Measurements from ENCODE around the gene EMSY. TPM values are rescaled to one million over a fixed set of nuclear protein-coding genes. Genes with fewer than 3 reads are reported as not detected.

The EMSY gene
- total RNA-seq, 1 experiment from 2014 or later: 19.7 TPM

GRCh38 chr11:76510060-76511047, 65.5 kb downstream of the EMSY start:
- no TSS peak for BruUV-seq (replicated peaks)
- no peak overlapping the region for H3K27ac Mint-ChIP-seq (ENCODE audit: low read depth, unreplicated experiment)
- H3K4me3 Mint-ChIP-seq (ENCODE audit: unreplicated experiment): no peak overlapping the region
- no peak for DNase-seq (ENCODE audit: unreplicated experiment)
- CTCF ChIA-PET: interaction anchor here (0.6 to 1.1 kb wide), 3 partner anchors 13 to 617 kb away, joined by 3 to 4 read pairs (median 4); no protein-coding TSS in a partner anchor
- H3K9me3 Mint-ChIP-seq (ENCODE audit: unreplicated experiment): no peaks in the 10 kb centered on the region
- TF ChIP-seq CTCF (IDR thresholded peaks at IDR 0.05; ENCODE audit: unreplicated experiment): no peak
- H3K27me3 Mint-ChIP-seq (ENCODE audit: insufficient read depth, unreplicated experiment): no peaks in the 10 kb centered on the region
- H3K4me1 Mint-ChIP-seq (ENCODE audit: insufficient read depth, unreplicated experiment): no peaks in the 10 kb centered on the region
- POLR2A ChIA-PET: no interaction called here
- intact Hi-C loops (cut with micrococcal nuclease): loop anchor here (5.0 to 10.0 kb wide), 2 partner anchors 186 to 613 kb away; no protein-coding TSS in a partner anchor
- H3K36me3 Mint-ChIP-seq (ENCODE audit: insufficient read depth, unreplicated experiment): peaks cover 25% of the 10 kb centered on the region

GRCh38 chr11:76512851-76513653, 68.2 kb downstream of the EMSY start:
- Mint-ChIP-seq H3K27ac (ENCODE audit: low read depth, unreplicated experiment) (no peak overlapping the region), H3K36me3 (ENCODE audit: insufficient read depth, unreplicated experiment) (peaks cover 10% of the 10 kb centered on the region), H3K27me3 (ENCODE audit: insufficient read depth, unreplicated experiment) (no peaks in the 10 kb centered on the region), H3K9me3 (ENCODE audit: unreplicated experiment) (no peaks in the 10 kb centered on the region), H3K4me3 (ENCODE audit: unreplicated experiment) (no peak overlapping the region), H3K4me1 (ENCODE audit: insufficient read depth, unreplicated experiment) (no peaks in the 10 kb centered on the region)
- ChIA-PET CTCF (interaction anchor here (0.6 to 1.1 kb wide), 7 partner anchors 10 to 742 kb away, joined by 3 to 4 read pairs (median 3); no protein-coding TSS in a partner anchor), POLR2A (no interaction called here)
- peak; percentile 26 for DNase-seq (ENCODE audit: unreplicated experiment)
- TF ChIP-seq CTCF (IDR thresholded peaks at IDR 0.05; ENCODE audit: unreplicated experiment): peak; percentile 33
- no TSS peak for BruUV-seq (replicated peaks)
- intact Hi-C loops (cut with micrococcal nuclease): loop anchor here (2.0 to 10.0 kb wide), 3 partner anchors 188 to 616 kb away; no protein-coding TSS in a partner anchor

- H3K27ac Mint-ChIP-seq (ENCODE audit: low read depth, unreplicated experiment): no peak overlapping the region
- BruUV-seq (replicated peaks): no TSS peak
- intact Hi-C loops (cut with micrococcal nuclease): loop anchor here (2.0 to 10.0 kb wide), 3 partner anchors 189 to 616 kb away; no protein-coding TSS in a partner anchor
- no peaks in the 10 kb centered on the region for H3K4me1 Mint-ChIP-seq (ENCODE audit: insufficient read depth, unreplicated experiment)
- no peaks in the 10 kb centered on the region for H3K9me3 Mint-ChIP-seq (ENCODE audit: unreplicated experiment)
- no peak overlapping the region for H3K4me3 Mint-ChIP-seq (ENCODE audit: unreplicated experiment)
- ChIA-PET CTCF (interaction anchor here (0.7 to 1.1 kb wide), 3 partner anchors 11 to 166 kb away, joined by 3 to 4 read pairs (median 3); no protein-coding TSS in a partner anchor), POLR2A (no interaction called here)
- H3K27me3 Mint-ChIP-seq (ENCODE audit: insufficient read depth, unreplicated experiment): no peaks in the 10 kb centered on the region
- H3K36me3 Mint-ChIP-seq (ENCODE audit: insufficient read depth, unreplicated experiment): peaks cover 5% of the 10 kb centered on the region
- DNase-seq (ENCODE audit: unreplicated experiment): no peak
- TF ChIP-seq CTCF (IDR thresholded peaks at IDR 0.05; ENCODE audit: unreplicated experiment): no peak
These were observed 68.8 kb downstream of the EMSY start for GRCh38 chr11:76513654-76514034.

- no peaks in the 10 kb centered on the region for H3K27me3 Mint-ChIP-seq (ENCODE audit: insufficient read depth, unreplicated experiment)
- no peak for TF ChIP-seq CTCF (IDR thresholded peaks at IDR 0.05; ENCODE audit: unreplicated experiment)
- H3K4me1 Mint-ChIP-seq (ENCODE audit: insufficient read depth, unreplicated experiment): no peaks in the 10 kb centered on the region
- H3K4me3 Mint-ChIP-seq (ENCODE audit: unreplicated experiment): no peak overlapping the region
- H3K36me3 Mint-ChIP-seq (ENCODE audit: insufficient read depth, unreplicated experiment): peaks cover 7% of the 10 kb centered on the region
- intact Hi-C loops (cut with micrococcal nuclease): loop anchor here (10.0 kb wide), 1 partner anchor 191 kb away; no protein-coding TSS in a partner anchor
- H3K27ac Mint-ChIP-seq (ENCODE audit: low read depth, unreplicated experiment): no peak overlapping the region
- no peak for DNase-seq (ENCODE audit: unreplicated experiment)
- no TSS peak for BruUV-seq (replicated peaks)
- H3K9me3 Mint-ChIP-seq (ENCODE audit: unreplicated experiment): no peaks in the 10 kb centered on the region
- CTCF ChIA-PET: no interaction called here
- POLR2A ChIA-PET: no interaction called here
These were observed 70.7 kb downstream of the EMSY start for GRCh38 chr11:76515494-76515893.

Measured in MCF 10A (cell line).